DMS53 treated with DMSO at 0.1 percent for 48 hours (cell line): ENCODE measurements around the gene GPC6.

Experiments
- DNase-seq: peaks from one replicate; lab custom pipeline; 2025; ENCODE audit not compliant: unreplicated experiment; lab: John Stamatoyannopoulos, UW

GPC6 gene

DNA sequence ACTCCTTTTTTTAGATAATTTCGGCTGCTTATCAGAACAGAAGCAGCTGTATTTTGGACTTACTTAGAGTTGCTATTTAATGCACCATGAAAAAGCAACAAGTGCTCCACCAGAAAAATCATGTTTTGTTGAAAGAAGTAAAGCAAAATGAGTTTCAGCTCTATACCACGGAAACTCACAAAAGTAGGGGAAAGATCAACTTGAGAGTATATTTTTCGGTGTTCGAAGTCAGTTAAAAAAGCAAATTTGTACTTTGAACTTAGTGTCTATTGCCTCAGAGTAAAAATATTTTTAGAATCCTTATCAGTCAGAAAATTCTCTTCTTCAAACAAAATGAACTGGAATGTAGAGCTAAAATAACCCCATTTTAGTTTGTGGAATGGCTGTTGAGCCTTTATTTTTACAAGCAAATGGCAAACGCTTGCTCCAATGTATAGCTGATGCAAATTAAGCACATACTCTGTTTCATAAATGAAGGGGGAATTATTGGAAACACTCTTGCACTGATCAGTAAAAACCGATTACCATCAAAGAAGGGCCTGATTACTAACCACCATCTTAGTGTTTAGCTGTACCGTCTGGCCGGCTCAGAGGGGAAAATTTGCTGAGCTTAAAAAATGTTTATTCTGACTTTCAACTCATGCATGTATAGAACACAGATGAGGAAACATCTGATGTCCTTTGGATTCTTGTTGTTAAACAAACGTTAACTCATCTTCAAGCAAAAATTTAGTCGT, 540.7 kb downstream of the GPC6 start:
- no peak for DNase-seq

DNA sequence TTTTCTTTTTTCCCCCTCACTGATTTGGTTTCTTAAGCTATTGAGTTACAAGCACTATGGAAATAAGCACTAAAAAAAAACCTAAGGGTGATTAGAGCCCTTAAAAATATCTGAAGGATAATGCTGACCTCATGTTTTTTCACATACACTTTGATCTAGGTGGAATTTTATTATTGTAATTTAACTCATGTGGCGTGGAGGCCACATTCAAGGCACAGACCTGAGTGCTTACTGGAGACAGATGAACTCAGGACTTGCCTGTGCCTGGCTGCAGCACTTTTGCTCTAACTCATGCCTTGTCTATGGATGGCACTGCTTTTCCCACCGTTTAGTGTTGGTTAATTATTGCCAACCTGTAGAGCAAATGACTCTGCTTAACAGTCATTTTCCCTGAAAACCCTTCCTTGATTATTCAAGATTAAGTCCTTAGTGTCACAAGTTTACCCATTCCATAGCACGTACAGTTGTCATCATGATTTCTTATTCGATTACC, 541.4 kb downstream of the GPC6 start:
- no peak for DNase-seq

DNA sequence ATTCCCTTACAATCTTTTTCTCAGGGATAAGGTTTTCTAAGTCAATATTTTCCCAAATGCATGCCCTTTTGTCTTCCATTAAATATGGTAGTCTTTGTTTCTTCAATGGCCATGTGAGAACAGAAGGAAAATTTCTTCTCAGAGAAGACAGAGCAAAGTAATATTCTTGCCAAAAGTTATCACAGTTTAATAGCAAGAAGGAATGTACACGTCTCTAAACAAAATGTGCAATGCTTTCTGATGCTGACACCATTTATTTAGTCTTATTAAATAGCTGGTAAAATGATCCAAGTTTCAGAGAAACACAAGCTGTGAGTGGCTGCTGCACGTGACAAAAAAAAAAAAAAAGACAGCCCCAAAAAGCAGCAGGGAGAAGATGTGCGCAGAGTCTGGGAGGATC, 542.5 kb downstream of the GPC6 start:
- DNase-seq = no peak

DNA sequence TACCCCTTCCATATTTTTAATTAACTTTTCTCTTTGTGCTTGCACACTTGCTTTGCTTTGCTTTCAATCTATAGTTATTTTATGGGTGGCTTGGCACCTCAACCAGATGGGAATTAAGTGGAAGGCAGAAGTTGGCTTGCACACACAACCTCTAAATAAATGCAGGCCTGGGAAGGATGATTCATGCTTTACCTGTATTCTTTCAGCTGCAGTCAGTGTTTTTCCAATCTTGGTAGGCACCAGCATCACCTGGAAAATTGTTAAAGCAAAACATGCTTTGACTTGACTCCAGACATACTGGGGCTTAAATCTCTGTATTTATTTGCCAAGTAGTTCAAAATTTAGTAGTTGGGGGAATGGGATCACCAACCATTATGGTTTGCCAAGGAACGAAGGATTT, 543.0 kb downstream of the GPC6 start:
- DNase-seq = no peak

DNA sequence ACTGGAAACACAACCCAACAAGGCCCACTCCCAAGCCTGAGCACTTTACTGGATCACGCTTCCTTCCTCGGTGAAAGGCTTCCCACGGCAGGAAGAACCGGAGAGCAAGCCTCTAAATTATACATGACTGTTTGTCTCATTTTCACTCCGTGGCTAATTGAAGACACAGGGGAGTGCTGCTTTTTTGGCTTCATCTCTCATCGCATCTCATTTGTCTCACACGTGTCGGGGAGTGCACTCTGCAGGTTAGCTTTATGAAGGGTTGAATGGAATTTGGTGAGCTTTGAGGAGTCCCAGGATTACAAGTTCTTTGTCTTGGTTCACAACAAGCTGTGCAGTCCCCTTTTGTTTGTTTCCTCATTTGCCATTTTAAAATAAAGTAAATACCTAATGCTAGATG, 544.6 kb downstream of the GPC6 start:
- DNase-seq = no peak

DNA sequence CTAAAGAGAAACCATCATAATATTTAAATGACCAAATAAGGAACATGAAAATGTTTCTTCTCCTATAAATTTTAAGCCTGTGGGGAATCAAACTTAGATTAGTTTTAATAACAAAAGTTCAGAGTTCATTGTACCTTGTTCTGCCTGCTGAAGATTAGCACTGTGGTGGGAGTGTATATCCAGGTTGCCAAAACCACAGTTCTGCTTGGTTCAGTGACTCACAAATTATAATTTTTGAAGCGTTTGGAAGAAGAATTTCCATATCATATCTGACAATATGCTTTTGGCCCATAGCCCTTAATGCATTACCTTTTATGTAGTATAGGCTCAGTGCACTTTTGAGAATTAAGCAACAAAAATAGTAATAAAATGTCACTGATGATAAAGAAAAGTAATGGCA, 545.2 kb downstream of the GPC6 start:
- no peak for DNase-seq

DNA sequence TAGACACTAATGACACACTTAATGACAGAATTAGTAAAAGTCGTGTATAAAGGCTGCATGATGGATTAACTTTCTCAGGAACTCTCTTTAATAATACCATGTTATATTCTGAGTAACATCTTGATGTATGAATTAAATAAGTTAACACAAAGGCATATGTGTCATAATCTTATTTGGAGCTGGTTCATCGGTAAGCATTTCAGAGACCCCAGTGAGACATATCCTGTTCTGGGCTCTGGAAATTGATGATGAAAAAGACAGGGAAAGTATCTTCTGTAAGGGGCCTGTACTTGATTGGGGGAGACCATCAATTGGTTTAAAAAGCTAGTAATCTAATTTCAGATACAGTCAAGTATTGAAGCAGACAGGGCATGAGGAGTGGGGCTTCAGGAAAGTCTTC, 547.9 kb downstream of the GPC6 start:
- DNase-seq = no peak

DNA sequence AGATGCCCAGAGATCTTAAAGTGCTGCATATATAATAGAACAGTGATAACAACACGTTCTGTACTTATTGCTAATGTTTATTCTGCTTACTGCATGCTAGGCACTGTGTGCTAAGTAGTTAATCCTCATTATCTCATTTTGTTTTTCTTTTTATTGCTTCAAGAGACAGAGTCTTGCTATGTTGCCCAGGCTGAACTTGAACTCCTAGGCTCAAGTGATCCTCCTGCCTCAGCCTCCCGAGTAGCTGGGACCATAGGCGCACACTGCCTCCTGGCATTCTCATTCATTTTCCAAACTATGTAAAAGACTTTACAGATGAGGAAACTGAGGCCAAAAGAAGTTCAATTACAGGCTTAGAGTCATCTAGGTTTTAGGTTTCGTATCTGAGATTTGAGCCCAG, 548.4 kb downstream of the GPC6 start:
- DNase-seq = no peak

DNA sequence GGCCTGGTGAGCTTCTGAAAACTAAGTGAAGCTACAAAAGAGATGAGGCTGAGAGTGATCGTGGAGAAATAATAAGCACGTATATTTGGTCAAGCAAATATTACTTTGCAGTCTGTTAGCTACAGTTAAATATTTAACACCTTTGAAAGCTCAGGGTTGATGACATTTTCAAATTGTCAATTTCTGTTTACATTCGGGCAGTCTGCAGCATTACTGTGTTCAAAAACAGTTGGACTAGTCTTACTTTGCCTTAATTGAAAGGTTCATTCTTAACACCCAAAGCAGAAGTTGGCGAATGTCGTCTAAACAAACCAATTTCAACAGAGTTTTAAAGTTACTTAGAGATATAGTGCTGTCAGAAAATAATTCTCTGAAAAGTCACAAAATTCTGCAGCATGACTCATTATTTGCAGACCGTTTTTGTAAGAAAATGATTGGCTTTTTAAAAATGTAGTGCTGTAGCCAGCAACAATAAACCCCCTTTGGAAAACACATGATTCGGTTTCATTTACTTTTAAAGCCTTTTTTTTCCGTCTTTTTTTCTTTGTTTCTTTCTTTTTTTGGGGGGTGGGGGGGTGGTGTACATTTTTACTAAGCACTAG, 549.0 kb downstream of the GPC6 start:
- no peak for DNase-seq

DNA sequence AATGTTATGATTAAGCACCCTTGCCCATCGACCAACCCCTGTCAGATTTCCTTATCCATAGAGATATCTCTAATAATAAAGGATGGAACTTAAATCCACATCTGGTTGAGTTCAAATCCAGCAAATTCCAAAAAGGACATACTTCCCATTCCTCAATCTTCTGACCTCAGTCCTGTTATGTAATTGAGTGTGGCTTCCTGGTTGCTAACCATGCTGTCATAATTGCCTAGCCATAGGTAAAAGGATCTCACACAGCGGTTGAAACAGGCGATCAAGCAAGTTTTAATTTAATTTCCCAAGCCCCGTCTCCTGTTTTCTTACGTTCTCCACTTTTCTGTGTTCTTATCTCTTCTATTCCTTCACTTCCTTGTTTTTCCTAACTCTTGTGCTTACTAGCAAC, 550.3 kb downstream of the GPC6 start:
- no peak for DNase-seq

DNA sequence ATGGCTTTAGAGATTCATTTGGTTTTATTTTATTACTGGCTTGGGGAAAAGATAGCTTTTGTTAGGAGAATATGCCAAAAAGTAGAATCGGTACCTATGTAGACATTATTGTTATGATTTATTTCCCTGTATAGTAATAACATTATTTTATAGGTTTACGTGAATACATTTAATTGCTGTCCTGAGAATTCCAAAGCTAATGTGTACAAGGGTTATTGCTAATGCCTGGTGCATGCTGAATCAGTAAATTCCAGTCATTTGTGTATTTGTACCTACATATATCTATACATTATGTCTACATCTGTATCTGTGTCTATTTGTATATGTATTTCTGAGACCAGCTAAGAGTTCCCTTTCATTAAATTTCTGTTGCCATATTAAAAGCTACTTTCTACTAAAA, 550.9 kb downstream of the GPC6 start:
- DNase-seq = no peak

DNA sequence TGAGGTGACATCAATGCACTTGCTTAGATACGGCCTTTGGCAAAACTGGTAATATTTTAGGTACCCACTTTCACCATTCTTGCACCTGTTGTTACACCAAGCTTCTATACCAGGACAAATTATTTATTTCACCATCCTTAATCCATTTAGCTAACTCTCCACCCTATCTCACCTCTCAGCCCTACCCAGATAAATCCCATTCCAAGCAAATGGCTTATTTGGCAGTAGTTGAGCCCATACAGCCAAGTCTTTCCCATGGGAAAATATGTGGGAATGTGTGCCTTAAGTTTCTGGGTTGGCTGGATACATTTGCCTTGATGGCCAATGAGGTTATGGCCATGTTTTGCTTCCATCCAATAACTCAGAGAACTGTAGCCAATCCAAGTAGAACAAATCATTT, 551.9 kb downstream of the GPC6 start:
- DNase-seq = no peak

DNA sequence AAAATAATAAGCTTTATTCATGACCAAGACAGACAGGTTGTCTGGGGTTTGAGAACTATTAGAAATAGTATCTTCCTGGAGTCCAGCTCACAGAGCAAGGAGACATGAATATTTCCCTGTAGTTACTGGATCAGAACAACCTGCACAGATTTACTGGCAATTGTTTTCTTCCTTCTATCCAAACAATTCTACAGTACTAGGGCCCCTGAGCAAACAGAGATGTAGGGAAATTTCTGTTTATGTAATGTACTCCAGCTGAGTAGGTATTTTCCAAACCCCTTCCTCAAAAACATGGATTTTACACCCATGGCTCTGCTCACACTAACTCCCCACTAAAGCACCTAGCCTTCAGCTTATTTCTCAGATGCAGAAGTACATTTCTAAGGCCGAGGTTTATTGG, 557.6 kb downstream of the GPC6 start:
- DNase-seq = no peak

DNA sequence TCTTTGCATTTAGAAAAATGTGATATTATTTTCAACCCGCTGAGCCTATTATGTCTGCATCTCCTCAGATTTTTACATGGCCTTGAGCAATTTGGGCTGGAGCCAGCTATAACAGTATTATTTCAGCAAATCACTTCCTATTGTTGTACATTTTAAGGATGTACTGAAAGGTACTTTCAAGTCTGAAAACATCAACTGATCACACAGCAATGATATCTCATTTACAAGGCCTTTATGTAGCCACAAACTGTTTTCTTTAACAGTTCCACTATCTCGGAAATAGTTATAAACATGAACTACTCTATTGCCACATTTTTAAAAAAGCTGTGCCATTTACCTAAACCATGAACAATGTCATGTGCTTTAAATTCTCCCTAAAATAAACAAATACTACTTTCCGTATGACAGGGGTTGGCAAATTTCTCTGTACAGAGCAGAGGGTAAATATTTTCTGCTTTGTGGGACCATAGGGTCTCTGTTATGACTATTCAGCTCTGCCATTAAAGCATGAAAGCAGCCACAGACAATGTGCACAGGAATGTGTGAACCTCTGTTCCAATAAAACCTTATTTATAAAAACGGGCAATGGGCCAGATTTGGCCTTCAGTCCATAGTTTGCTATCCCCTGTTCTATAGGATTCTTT, 560.4 kb downstream of the GPC6 start:
- DNase-seq = no peak

DNA sequence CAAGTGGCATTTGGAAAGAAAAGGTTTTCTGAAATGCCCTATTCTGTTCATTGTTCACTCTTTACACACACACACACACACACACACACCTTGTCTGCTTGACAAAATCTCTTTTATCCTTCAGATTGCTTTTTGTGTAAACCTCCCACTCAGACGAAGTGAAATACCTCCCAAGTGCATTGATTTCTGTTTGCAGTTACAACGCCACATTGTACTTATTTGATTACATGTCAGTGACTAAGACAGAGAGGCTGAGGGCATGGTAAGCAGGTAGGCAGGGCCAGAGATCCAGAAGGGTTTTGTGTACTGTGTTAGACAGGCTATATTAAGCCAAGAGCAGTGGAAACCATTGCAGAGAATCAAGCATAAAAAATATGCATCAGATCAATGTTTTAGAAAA, 561.8 kb downstream of the GPC6 start:
- no peak for DNase-seq

DNA sequence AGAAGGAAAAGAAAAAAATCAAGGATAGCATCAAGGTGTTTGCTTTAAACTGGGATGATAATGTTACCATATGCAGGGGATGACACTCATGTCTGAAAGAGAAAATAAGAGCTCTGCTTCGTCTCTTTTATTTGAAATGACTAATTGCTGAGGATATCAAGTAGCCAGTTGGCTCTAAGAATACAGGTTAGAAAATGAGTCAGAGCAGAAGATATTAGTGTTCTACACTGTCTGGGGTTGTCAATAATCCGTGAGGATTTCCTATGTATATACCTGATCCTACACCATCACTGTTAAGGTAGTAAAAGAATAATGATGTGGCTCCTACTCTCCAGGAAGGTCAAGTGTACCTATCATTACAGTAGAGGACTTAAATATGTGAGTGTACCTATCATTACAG, 562.5 kb downstream of the GPC6 start:
- no peak for DNase-seq

DNA sequence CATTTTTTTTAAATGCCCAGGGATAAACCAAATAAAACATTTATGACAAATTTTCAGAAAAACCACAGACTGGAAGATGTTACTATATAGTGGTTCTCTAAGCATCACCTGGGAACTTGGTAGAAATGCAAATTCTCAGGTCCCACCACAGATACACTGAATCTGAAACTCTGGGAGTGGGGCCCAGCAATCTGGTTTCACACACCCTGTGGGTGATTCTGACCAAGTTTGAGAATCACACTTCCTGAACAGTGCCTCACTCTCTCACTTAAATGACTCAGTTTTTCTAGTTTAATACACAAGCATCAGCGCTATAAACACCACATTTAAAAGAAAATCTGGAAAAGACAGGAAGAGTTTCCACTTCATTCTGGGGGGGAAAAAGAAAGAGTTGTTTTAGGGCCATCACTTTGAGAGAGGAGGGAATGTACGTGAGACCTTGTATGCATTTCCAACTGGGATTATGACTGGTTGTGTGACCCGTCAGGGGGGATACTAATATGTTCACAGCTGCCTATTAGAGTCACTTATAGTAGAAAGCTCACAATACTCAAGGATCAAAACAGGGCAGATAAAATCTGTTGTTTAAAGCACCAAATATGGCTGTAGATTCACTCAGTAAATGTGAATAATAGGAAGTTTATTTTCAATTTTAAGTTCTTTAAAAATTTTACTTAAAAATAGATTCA, 567.7 kb downstream of the GPC6 start:
- DNase-seq = no peak

DNA sequence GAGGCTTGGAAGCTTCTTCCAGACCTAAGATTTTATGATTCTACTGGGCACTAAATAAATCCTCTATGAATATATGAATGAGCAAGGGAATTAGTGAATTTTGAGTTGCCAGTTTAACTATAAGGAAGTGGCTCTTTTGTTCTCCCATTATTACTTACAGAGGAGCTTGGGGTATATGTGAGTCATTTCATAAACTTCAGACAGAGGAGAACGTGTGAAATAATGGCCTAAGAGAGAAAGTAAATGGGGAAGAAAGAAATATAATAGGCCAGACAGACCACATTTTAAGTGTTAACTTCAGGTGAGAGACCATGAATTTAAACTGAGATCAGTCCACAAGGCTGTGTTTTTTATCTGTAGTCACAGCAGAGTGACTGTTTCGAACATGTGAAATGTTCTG, 570.9 kb downstream of the GPC6 start:
- no peak for DNase-seq

DNA sequence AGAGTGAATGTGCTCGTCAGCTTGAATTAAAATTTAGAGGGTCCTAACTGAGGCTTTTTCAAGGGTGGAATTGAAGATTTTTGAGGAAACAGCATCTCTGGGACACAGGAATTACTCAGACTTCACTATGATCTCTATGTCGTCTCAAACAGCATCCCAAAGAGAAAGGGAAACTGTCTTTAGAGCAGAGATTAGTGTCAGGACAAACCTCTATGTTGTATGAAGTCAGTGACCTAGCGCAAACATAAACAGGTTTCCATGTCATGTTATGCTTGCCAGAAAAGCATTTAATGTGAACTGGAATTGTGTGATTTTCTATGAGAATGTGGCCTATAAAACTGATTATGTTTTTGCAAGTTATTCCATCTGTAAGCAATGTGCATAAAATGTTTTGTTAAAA, 573.7 kb downstream of the GPC6 start:
- DNase-seq = no peak

DNA sequence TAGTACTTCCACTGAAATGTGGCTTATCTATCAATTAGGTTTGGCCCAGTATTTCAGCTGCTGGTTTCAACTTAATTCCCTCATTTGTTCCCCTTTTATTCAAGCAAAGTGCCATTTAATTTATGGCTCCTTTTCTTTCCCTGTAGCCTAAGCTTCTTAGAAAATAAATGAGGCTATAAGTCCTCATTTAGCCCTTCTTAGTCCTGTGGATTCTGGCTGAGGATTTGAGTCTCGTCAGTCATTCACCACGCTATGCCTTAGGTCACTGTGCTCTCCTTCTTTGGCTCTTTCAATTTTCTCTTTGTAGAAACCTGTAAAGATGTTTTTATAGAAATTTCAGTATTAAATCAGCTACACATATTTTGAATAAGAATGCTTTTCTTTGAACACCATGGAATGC, 579.1 kb downstream of the GPC6 start:
- DNase-seq = no peak

DNA sequence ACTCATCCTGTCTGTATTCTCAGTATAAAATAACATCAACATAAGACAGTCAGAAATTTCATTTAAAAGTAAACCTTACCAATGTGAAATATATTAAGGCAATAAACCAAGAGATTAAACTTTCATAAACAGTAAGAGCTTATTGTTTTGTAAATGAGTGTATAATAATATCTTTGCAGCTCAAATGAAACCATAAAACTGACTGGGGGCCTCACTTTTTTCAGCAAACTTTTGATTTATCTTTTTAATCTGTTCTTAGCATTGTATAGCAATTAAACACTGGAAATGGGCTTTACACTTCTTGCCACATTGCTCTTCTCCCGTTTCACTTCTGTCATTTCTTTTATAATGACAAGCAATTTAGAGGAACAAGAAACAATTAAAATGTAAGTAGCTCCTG, 580.3 kb downstream of the GPC6 start:
- no peak for DNase-seq

DNA sequence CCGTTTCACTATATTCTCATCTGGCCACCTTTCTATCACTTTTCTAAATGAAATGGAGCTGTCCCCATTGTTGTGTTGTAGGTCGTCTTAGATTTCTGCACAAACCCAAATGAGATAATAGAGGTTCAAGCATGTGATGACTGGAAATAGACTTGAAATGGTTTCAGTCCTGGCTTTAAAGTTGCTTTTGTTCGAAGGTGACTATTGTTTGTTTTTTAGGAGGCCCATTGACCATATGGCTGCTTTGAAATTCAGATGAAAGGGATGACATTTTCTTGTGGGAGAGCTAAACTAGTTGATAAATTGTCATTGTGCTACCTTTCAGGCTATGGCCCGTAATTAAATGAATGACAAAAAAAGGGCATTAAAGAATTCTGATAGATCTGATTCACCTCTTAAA, 583.7 kb downstream of the GPC6 start:
- DNase-seq = no peak
